HEK293T (cell line): ENCODE measurements around the gene HOXA3.
A peak's percentile ranks its signal among the peaks of the same experiment; 100 is the strongest.

Experiments used
- CTCF ChIA-PET: fragments of 350-600 bp; formaldehyde crosslinking; extraction: SDS; loops from one replicate; lab custom pipeline; 2021; ENCODE audit warnings: antibody characterized with exemption, inconsistent platforms; lab: Yijun Ruan, JAX
- POLR2A ChIA-PET: fragments of 350-600 bp; formaldehyde crosslinking; extraction: SDS; loops from one replicate; lab custom pipeline; 2020; ENCODE audit warnings: antibody characterized with exemption, inconsistent platforms; lab: Yijun Ruan, JAX
- DNase-seq: peaks from one replicate; pipeline ENCODE4 v3.0.0; 2012; ENCODE audit warnings: mixed read lengths; ENCODE audit errors: extremely low spot score
- ARNT ChIP-seq: fragments of 450-650 bp; IDR thresholded peaks from 2 replicates; pipeline ENCODE4 v1.6.1; 2017; ENCODE audit warnings: mild to moderate bottlenecking
- BHLHE40 ChIP-seq: fragments of 450-650 bp; IDR thresholded peaks from 2 replicates; pipeline ENCODE4 v1.6.1; 2016; ENCODE audit warnings: mild to moderate bottlenecking, moderate library complexity, borderline replicate concordance
- CTBP1 ChIP-seq: fragments of 450-650 bp; IDR thresholded peaks from 2 replicates; pipeline ENCODE4 v1.6.1; 2016; ENCODE audit warnings: borderline replicate concordance
- ELF4 ChIP-seq: fragments of 450-650 bp; IDR thresholded peaks from 2 replicates; pipeline ENCODE4 v1.6.1; 2017; ENCODE audit warnings: antibody characterized with exemption
- FOXA1 ChIP-seq: fragments of 450-650 bp; IDR thresholded peaks from 2 replicates; pipeline ENCODE4 v1.6.1; 2016; ENCODE audit warnings: mild to moderate bottlenecking
- FOXK2 ChIP-seq: fragments of 450-650 bp; IDR thresholded peaks from 2 replicates; pipeline ENCODE4 v1.6.1; 2016; ENCODE audit warnings: mild to moderate bottlenecking
- FOXM1 ChIP-seq: fragments of 450-650 bp; IDR thresholded peaks from 2 replicates; pipeline ENCODE4 v1.6.1; 2017; ENCODE audit warnings: mild to moderate bottlenecking, borderline replicate concordance
- HDGF ChIP-seq: fragments of 450-650 bp; IDR thresholded peaks from 2 replicates; pipeline ENCODE4 v1.6.1; 2017; ENCODE audit warnings: antibody characterized with exemption, borderline replicate concordance
- L3MBTL2 ChIP-seq: fragments of 450-650 bp; conservative IDR thresholded peaks from 2 replicates; pipeline ENCODE4 v1.6.1; 2016; ENCODE audit warnings: mild to moderate bottlenecking
- LEF1 ChIP-seq: fragments of 450-650 bp; IDR thresholded peaks from 2 replicates; pipeline ENCODE4 v1.6.1; 2017; ENCODE audit warnings: mild to moderate bottlenecking, borderline replicate concordance
- NFRKB ChIP-seq: fragments of 450-650 bp; IDR thresholded peaks from 2 replicates; pipeline ENCODE4 v1.6.1; 2016; ENCODE audit warnings: mild to moderate bottlenecking, moderate library complexity
- SP1 ChIP-seq: fragments of 450-650 bp; IDR thresholded peaks from 2 replicates; pipeline ENCODE4 v1.6.1; 2017
- SUZ12 ChIP-seq: fragments of 450-650 bp; IDR thresholded peaks from 2 replicates; pipeline ENCODE4 v1.6.1; 2016; ENCODE audit warnings: mild to moderate bottlenecking
- TARDBP ChIP-seq: fragments of 450-650 bp; IDR thresholded peaks from 2 replicates; pipeline ENCODE4 v1.6.1; 2016
- ZNF384 ChIP-seq: fragments of 450-650 bp; IDR thresholded peaks from 2 replicates; pipeline ENCODE4 v1.6.1; 2016
- TF ChIP-seq, protein P1 (sequence below): fragments of 450-650 bp; IDR thresholded peaks from 2 replicates; pipeline ENCODE4 v1.6.1; 2016

HOXA3 gene

GRCh38 chr7:27198138-27198841, 45.9 kb upstream of the HOXA3 start:
- DNase-seq = no peak
- CTCF ChIA-PET = interaction anchor here (1.1 to 2.0 kb wide), 2 partner anchors 9 to 577 kb away, joined by 5 to 7 read pairs; no protein-coding TSS in a partner anchor
- TF ChIP-seq TARDBP (no peak), L3MBTL2 (no peak), SP1 (no peak), SUZ12 (no peak), ARNT (no peak)
- POLR2A ChIA-PET = interaction anchor here (0.9 to 4.8 kb wide), 8 partner anchors 7 to 722 kb away, joined by 3 to 48 read pairs (median 4); partner anchors contain the start of genes EVX1 and HOXA11

DNA sequence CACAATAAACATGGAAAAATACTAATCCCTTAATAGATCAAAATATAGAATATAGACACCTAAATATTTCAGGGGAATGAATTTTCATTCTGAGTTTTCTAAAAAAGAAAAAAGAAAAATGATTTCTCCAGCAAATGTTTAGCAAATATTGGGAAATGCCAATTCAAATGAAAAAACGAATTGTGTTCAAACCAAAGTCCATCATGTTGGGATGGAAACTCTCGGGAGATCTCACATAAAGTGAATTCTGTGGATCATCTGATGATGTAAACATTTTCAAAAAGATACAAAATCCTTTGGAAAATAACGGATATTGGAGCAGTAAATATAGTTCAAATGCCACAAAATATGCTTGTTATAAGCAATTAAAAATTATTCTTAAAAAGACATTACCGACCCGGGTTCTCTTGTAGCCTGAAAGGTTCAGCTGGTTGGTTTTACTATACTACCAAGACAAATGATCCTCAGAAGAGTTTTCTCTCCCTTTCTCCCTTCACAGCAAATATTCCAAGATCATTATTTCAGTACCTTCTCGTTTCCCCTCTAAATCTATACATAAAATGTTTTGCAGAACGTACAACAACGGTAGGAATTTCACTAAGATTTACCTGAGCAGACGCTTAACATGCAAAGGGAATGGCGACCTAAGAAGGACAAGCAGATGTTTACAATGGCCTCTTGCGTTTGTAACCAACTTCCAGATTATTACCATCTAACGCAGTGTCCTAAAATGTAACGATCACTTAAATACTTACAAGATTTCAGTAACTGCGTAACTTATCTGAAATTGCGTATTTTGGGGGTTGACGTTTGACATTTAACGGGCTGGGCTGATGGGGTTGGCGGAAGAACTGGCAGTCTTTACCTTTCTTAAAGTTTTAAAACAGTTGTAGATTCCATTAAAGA, 45.0 kb upstream of the HOXA3 start:
- ChIA-PET CTCF (interaction anchor here (2.0 kb wide), 1 partner anchor 577 kb away, joined by 7 read pairs; no protein-coding TSS in a partner anchor), POLR2A (interaction anchor here (1.0 to 4.8 kb wide), 3 partner anchors 10 to 723 kb away, joined by 3 to 48 read pairs (median 4); partner anchors contain the start of gene HOXA11)
- no peak for DNase-seq
- no peak for TF ChIP-seq BHLHE40
- no peak for TF ChIP-seq TARDBP
- no peak for TF ChIP-seq HDGF
- TF ChIP-seq FOXK2 = no peak
- TF ChIP-seq, protein P1, sequence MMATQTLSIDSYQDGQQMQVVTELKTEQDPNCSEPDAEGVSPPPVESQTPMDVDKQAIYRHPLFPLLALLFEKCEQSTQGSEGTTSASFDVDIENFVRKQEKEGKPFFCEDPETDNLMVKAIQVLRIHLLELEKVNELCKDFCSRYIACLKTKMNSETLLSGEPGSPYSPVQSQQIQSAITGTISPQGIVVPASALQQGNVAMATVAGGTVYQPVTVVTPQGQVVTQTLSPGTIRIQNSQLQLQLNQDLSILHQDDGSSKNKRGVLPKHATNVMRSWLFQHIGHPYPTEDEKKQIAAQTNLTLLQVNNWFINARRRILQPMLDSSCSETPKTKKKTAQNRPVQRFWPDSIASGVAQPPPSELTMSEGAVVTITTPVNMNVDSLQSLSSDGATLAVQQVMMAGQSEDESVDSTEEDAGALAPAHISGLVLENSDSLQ = no peak
- TF ChIP-seq CTBP1 = no peak
- no peak for TF ChIP-seq FOXM1
- TF ChIP-seq L3MBTL2 = no peak
- no peak for TF ChIP-seq FOXA1
- no peak for TF ChIP-seq ZNF384
- no peak for TF ChIP-seq ARNT
- TF ChIP-seq NFRKB = no peak
- no peak for TF ChIP-seq ELF4
- TF ChIP-seq LEF1 = no peak
- no peak for TF ChIP-seq SP1
- no peak for TF ChIP-seq SUZ12

DNA sequence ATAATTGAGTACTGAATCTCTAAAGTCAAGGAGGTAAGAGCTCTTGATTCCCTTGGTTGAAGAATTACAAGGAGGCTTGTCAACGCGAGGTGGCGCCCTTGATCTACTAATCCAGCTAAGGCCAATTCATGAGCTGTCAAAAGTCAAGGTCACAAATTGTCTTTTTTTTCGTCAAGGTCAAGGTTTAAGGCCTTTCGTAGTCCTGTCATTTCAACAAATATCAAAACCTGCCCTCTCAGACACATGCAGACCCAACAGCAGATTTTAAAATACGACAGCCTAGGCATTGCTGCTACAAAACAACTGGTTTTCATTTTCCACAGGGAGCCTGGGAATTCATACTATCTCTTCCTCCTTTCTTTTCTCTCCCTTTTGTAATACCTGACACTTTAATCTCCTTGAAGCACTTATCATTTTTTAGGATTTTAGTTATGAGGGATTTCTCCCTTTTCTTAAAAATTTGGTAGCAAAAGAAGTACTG, 43.9 kb upstream of the HOXA3 start:
- no peak for DNase-seq
- CTCF ChIA-PET = interaction anchor here (0.6 to 2.1 kb wide), 18 partner anchors 9 to 881 kb away, joined by 3 to 11 read pairs (median 4); partner anchors contain the start of genes EVX1 and HOXA11
- POLR2A ChIA-PET = interaction anchor here (1.2 to 1.3 kb wide), 2 partner anchors 9 to 10 kb away, joined by 3 to 5 read pairs; no protein-coding TSS in a partner anchor
- TF ChIP-seq SP1 (no peak), TARDBP (no peak), FOXK2 (no peak), L3MBTL2 (no peak), HDGF (no peak), LEF1 (no peak), CTBP1 (no peak), ELF4 (no peak), ARNT (no peak), SUZ12 (no peak), BHLHE40 (no peak), ZNF384 (peak; percentile 52; the same call in 1 of the 2 replicates), FOXM1 (no peak), NFRKB (no peak)
- TF ChIP-seq, protein P1 = peak; percentile 74

DNA sequence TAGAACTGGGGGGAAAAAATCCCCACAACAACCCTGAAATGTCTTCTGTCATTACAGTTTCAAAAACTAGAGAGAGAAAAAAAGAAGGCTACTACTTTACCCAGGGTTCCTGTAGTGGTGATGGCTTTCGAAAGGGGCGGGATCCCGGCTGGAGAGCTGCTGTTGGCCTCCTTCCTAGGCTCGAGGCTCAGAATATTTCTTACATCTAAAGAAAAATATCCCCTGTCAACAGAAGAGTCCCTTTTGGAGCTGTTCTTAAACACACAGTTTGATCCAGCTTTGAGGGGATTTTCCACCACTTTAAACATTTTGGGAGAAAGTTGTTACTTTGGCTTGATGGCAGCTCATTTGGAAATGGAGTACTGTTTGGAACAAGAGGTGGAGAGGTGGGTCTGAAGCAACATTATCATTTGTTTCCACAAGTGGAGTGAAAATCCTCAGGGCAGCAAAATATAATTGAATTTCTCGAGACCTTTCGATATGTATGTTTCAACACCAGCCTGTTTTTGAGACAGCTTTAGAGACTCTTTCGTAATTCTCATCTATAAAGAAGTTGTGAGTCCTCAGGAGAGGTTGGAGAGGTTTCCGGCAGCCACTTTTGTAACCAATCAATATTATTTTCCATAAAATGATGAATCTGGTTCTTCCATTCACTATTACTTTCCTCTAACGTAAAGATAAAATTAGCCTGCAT, 42.5 kb upstream of the HOXA3 start:
- TF ChIP-seq ARNT (no peak), LEF1 (no peak), HDGF (no peak), TARDBP (no peak), ZNF384 (no peak), FOXA1 (no peak), L3MBTL2 (no peak), SUZ12 (no peak), FOXM1 (no peak), ELF4 (no peak), BHLHE40 (no peak), CTBP1 (no peak), NFRKB (no peak), SP1 (no peak)
- TF ChIP-seq, protein P1 = no peak
- no peak for DNase-seq
- CTCF ChIA-PET = interaction anchor here (0.7 to 2.1 kb wide), 4 partner anchors 18 to 580 kb away, joined by 3 to 11 read pairs (median 6); no protein-coding TSS in a partner anchor
- POLR2A ChIA-PET = interaction anchor here (1.2 kb wide), 1 partner anchor 9 kb away, joined by 3 read pairs; no protein-coding TSS in a partner anchor

- no peak for DNase-seq
- ChIA-PET POLR2A (no interaction called here), CTCF (no interaction called here)
These were observed 41.6 kb upstream of the HOXA3 start for GRCh38 chr7:27194002-27194352.

More at GRCh38 chr7:27194002-27194352, 41.6 kb upstream of the HOXA3 start:
- no peak for TF ChIP-seq SP1
- TF ChIP-seq ARNT = no peak
- TF ChIP-seq SUZ12 = no peak
- TF ChIP-seq, protein P1 = no peak
- no peak for TF ChIP-seq LEF1
- TF ChIP-seq FOXA1 = no peak
- no peak for TF ChIP-seq HDGF
